ENCODE results near the gene ARL9. TPM values are rescaled to one million over a fixed set of nuclear protein-coding genes. Genes with fewer than 3 reads are reported as not detected.
A peak's percentile ranks its signal among the peaks of the same experiment; 100 is the strongest.

ARL9 gene
- total and polyA plus RNA-seq, 9 of the 15 experiments (the other 6 are each of a cell fraction or from before 2014, with no cell fraction given) = 0.10 to 0.15 (median 0.11) TPM; not detected in 6

GRCh38 chr4:56530269-56531148 lies 24.9 kb downstream of the ARL9 start:
- ATAC-seq = peak; percentile 96
- peaks cover 9 to 17% of the 10 kb centered on the region in 2 experiments for H3K4me1 ChIP-seq (replicated peaks in 1 of 2; ENCODE audit: control insufficient read depth in 2 of 2, insufficient read depth in 2 of 2, low read length in 2 of 2)
- in situ Hi-C loops (cut with MboI) = no loop called here
- no peaks in the 10 kb centered on the region; the same call in 1 of the 2 replicates for H3K9me3 ChIP-seq (replicated peaks; ENCODE audit: control insufficient read depth, insufficient read depth, low read depth, low read length)
- peak overlapping the region; percentile 100 for H2AFZ ChIP-seq (ENCODE audit: low read depth, low read length)
- H3K9me1 ChIP-seq (ENCODE audit: control insufficient read depth, insufficient read depth, low read length) = no peaks in the 10 kb centered on the region
- peak overlapping the region; percentile 92 to 94 for H3K9ac ChIP-seq (ENCODE audit: insufficient read depth in 1 of 2, low read depth in 2 of 2, low read length in 2 of 2)
- no peaks in the 10 kb centered on the region for H4K20me1 ChIP-seq (replicated peaks; ENCODE audit: control insufficient read depth, insufficient read depth, low read length)
- TSS peak; percentile 67 for BruUV-seq (replicated peaks)
- peak overlapping the region; percentile 93 for H3K27ac ChIP-seq (ENCODE audit: extremely low read depth, low read depth, low read length)
- peaks cover 17% of the 10 kb centered on the region; the same call in 2 of the 3 replicates for H3K79me2 ChIP-seq (ENCODE audit: control insufficient read depth, insufficient read depth, low read length)
- H3K36me3 ChIP-seq (ENCODE audit: control insufficient read depth, insufficient read depth, low read length) = no peaks in the 10 kb centered on the region
- H3K27me3 ChIP-seq (ENCODE audit: control insufficient read depth in 2 of 2, insufficient read depth in 2 of 2, low read length in 2 of 2) = no peaks in the 10 kb centered on the region
- WGBS (ENCODE audit: insufficient coverage, low coverage, missing lambda C conversion rate) = 2% methylated on average over 54 of the region's 68 CpGs
- FAIRE-seq = peak; percentile 65
- H3K4me3 ChIP-seq = peak overlapping the region; percentile 67
- intact Hi-C loops (cut with micrococcal nuclease) = no loop called here
- ChIA-PET POLR2A (interaction anchor here (0.6 to 1.6 kb wide), 11 partner anchors 11 to 1699 kb away, joined by 3 to 9 read pairs (median 3); no protein-coding TSS in a partner anchor), CTCF (ENCODE audit: low intra/inter-chr PET ratio) (no interaction called here)
- H3K4me2 ChIP-seq (ENCODE audit: insufficient read depth, low read length) = peak overlapping the region; percentile 99
- DNase-seq (ENCODE audit: extremely low read depth in 1 of 4, low spot score in 3 of 4) = peak; percentile 90 to 99 (median 98)
- TF ChIP-seq NONO (IDR thresholded peaks at IDR 0.05; ENCODE audit: low read depth in 2 of 2, low read length in 1 of 2) (no peak; a peak in 1 of 4 replicates), PTTG1 (tag; IDR thresholded peaks at IDR 0.05; ENCODE audit: low read depth) (no peak), SMC3 (conservative IDR thresholded peaks at IDR 0.05; ENCODE audit: insufficient read depth, low read depth, low read length) (no peak), MTA3 (IDR thresholded peaks at IDR 0.05; ENCODE audit: borderline replicate concordance) (no peak; the same call in 1 of the 2 replicates), CBX3 (IDR thresholded peaks at IDR 0.05; ENCODE audit: borderline replicate concordance in 1 of 2, low read length in 2 of 2) (0 out of 3 replicates have a peak, but pooled peaks of 1 of the 2 experiments have one; percentile 41), TOE1 (IDR thresholded peaks at IDR 0.05; ENCODE audit: borderline replicate concordance) (no peak), TOE1 (CRISPR knock-in tag; IDR thresholded peaks at IDR 0.05; ENCODE audit: borderline replicate concordance, low read depth) (no peak), ZNF280B (CRISPR knock-in tag; IDR thresholded peaks at IDR 0.05) (no peak), HMG20A (CRISPR knock-in tag; conservative IDR thresholded peaks at IDR 0.05) (no peak), GMEB1 (CRISPR knock-in tag; IDR thresholded peaks at IDR 0.05) (no peak)
- TF ChIP-seq, protein P1, sequence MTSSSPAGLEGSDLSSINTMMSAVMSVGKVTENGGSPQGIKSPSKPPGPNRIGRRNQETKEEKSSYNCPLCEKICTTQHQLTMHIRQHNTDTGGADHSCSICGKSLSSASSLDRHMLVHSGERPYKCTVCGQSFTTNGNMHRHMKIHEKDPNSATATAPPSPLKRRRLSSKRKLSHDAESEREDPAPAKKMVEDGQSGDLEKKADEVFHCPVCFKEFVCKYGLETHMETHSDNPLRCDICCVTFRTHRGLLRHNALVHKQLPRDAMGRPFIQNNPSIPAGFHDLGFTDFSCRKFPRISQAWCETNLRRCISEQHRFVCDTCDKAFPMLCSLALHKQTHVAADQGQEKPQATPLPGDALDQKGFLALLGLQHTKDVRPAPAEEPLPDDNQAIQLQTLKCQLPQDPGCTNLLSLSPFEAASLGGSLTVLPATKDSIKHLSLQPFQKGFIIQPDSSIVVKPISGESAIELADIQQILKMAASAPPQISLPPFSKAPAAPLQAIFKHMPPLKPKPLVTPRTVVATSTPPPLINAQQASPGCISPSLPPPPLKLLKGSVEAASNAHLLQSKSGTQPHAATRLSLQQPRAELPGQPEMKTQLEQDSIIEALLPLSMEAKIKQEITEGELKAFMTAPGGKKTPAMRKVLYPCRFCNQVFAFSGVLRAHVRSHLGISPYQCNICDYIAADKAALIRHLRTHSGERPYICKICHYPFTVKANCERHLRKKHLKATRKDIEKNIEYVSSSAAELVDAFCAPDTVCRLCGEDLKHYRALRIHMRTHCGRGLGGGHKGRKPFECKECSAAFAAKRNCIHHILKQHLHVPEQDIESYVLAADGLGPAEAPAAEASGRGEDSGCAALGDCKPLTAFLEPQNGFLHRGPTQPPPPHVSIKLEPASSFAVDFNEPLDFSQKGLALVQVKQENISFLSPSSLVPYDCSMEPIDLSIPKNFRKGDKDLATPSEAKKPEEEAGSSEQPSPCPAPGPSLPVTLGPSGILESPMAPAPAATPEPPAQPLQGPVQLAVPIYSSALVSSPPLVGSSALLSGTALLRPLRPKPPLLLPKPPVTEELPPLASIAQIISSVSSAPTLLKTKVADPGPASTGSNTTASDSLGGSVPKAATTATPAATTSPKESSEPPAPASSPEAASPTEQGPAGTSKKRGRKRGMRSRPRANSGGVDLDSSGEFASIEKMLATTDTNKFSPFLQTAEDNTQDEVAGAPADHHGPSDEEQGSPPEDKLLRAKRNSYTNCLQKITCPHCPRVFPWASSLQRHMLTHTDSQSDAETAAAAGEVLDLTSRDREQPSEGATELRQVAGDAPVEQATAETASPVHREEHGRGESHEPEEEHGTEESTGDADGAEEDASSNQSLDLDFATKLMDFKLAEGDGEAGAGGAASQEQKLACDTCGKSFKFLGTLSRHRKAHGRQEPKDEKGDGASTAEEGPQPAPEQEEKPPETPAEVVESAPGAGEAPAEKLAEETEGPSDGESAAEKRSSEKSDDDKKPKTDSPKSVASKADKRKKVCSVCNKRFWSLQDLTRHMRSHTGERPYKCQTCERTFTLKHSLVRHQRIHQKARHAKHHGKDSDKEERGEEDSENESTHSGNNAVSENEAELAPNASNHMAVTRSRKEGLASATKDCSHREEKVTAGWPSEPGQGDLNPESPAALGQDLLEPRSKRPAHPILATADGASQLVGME (CRISPR knock-in tag; IDR thresholded peaks at IDR 0.05) = no peak

Data from K562 (cell line).